HEK293 (cell line): Measurements from ENCODE around the gene CNTNAP5.

Source experiments
- CTCF ChIA-PET: fragments of 350-600 bp; formaldehyde crosslinking; extraction: SDS; loops from one replicate; lab custom pipeline; 2021; ENCODE audit warnings: antibody characterized with exemption; lab: Yijun Ruan, JAX
- POLR2A ChIA-PET: fragments of 300-600 bp; formaldehyde crosslinking; extraction: SDS; loops from one replicate; lab custom pipeline; 2020; ENCODE audit warnings: antibody characterized with exemption, inconsistent platforms; lab: Yijun Ruan, JAX
- H3K27ac ChIP-seq: fragments of 200-500 bp; sonication (Bioruptor generic); 2 replicates; pipeline ENCODE4 v1.5.1; 2014; ENCODE audit warnings: low read depth, low read length, control low read depth, inconsistent platforms; ENCODE audit errors: extremely low read depth
- H3K36me3 ChIP-seq, 2 experiments: fragments of 200-500 bp in 1 of 2; sonication (Bioruptor generic) in 1 of 2; 1 replicate in 1 of 2; 2 replicates in 1 of 2; pipeline ENCODE4 v1.5.1; 2014 to 2017; ENCODE audit warnings: inconsistent platforms in 2 of 2, low read length in 2 of 2; ENCODE audit not compliant: control insufficient read depth in 2 of 2, insufficient read depth in 1 of 2
- H3K4me1 ChIP-seq: fragments of 200-500 bp; sonication (Bioruptor generic); 2 replicates; pipeline ENCODE4 v1.5.1; 2014; ENCODE audit warnings: mild to moderate bottlenecking, low read length, inconsistent platforms; ENCODE audit not compliant: control insufficient read depth, insufficient read depth
- H3K4me3 ChIP-seq: 2 replicates; pipeline ENCODE4 v1.5.1; 2011; ENCODE audit warnings: low read depth, mild to moderate bottlenecking, control low read depth, low read length, moderate library complexity
- H3K9me3 ChIP-seq: fragments of 200-500 bp; sonication (Bioruptor generic); 2 replicates; pipeline ENCODE4 v1.5.1; 2014; ENCODE audit warnings: low read depth, low read length, inconsistent platforms; ENCODE audit not compliant: control insufficient read depth, insufficient read depth
- BCL6B ChIP-seq: fragments of 450-650 bp; formaldehyde crosslinking; IDR thresholded peaks from 2 replicates; pipeline ENCODE4 v1.5.1; 2017; ENCODE audit warnings: missing biosample characterization, missing genetic modification characterization
- MEIS1 ChIP-seq: sonication (generic); formaldehyde crosslinking; IDR thresholded peaks from 2 replicates; pipeline ENCODE4 v1.8.1; 2022; ENCODE audit warnings: missing genetic modification reagents, mild to moderate bottlenecking, borderline replicate concordance
- MYNN ChIP-seq: fragments of 450-650 bp; formaldehyde crosslinking; IDR thresholded peaks from 2 replicates; pipeline ENCODE4 v1.5.1; 2016; ENCODE audit warnings: missing biosample characterization, missing genetic modification characterization, borderline replicate concordance
- ZBTB17 ChIP-seq: fragments of 450-650 bp; formaldehyde crosslinking; IDR thresholded peaks from 2 replicates; pipeline ENCODE4 v1.5.1; 2016; ENCODE audit warnings: missing biosample characterization, missing genetic modification characterization
- ZBTB49 ChIP-seq: fragments of 450-650 bp; formaldehyde crosslinking; IDR thresholded peaks from 2 replicates; pipeline ENCODE4 v1.5.1; 2016; ENCODE audit warnings: missing biosample characterization, missing genetic modification characterization, low read depth
- ZEB2 ChIP-seq: fragments of 450-650 bp; formaldehyde crosslinking; IDR thresholded peaks from 2 replicates; pipeline ENCODE4 v1.5.1; 2016; ENCODE audit warnings: missing biosample characterization, missing genetic modification characterization
- ZNF169 ChIP-seq: fragments of 450-650 bp; formaldehyde crosslinking; IDR thresholded peaks from 2 replicates; pipeline ENCODE4 v1.5.1; 2016; ENCODE audit warnings: missing biosample characterization, missing genetic modification characterization
- ZNF223 ChIP-seq: fragments of 450-650 bp; formaldehyde crosslinking; IDR thresholded peaks from 2 replicates; pipeline ENCODE4 v1.5.1; 2016; ENCODE audit warnings: missing biosample characterization, missing genetic modification characterization
- ZNF391 ChIP-seq: fragments of 450-650 bp; formaldehyde crosslinking; IDR thresholded peaks from 2 replicates; pipeline ENCODE4 v1.5.1; 2016; ENCODE audit warnings: low read depth, missing biosample characterization, missing genetic modification characterization, borderline replicate concordance
- ZNF416 ChIP-seq: fragments of 450-650 bp; formaldehyde crosslinking; IDR thresholded peaks from 2 replicates; pipeline ENCODE4 v1.5.1; 2016; ENCODE audit warnings: missing biosample characterization, missing genetic modification characterization
- ZNF513 ChIP-seq: fragments of 450-650 bp; IDR thresholded peaks from 2 replicates; pipeline ENCODE4 v1.5.1; 2018; ENCODE audit warnings: missing biosample characterization, missing genetic modification characterization
- ZNF549 ChIP-seq: fragments of 450-650 bp; IDR thresholded peaks from 2 replicates; pipeline ENCODE4 v1.5.1; 2018; ENCODE audit warnings: missing biosample characterization, missing genetic modification characterization, mild to moderate bottlenecking, inconsistent platforms, moderate library complexity
- ZNF621 ChIP-seq: fragments of 450-650 bp; formaldehyde crosslinking; IDR thresholded peaks from 2 replicates; pipeline ENCODE4 v1.5.1; 2017; ENCODE audit warnings: missing biosample characterization, missing genetic modification characterization
- ZNF654 ChIP-seq: fragments of 450-650 bp; formaldehyde crosslinking; IDR thresholded peaks from 2 replicates; pipeline ENCODE4 v1.5.1; 2016; ENCODE audit warnings: low read depth, missing biosample characterization, missing genetic modification characterization
- ZNF658 ChIP-seq: fragments of 450-650 bp; formaldehyde crosslinking; IDR thresholded peaks from 2 replicates; pipeline ENCODE4; 2016; ENCODE audit warnings: missing biosample characterization, missing genetic modification characterization
- ZNF707 ChIP-seq: fragments of 450-650 bp; formaldehyde crosslinking; IDR thresholded peaks from 2 replicates; pipeline ENCODE4 v1.5.1; 2016; ENCODE audit warnings: missing biosample characterization, missing genetic modification characterization
- ZNF843 ChIP-seq: fragments of 450-650 bp; formaldehyde crosslinking; IDR thresholded peaks from 2 replicates; pipeline ENCODE4 v1.5.1; 2016; ENCODE audit warnings: missing biosample characterization, missing genetic modification characterization
- ZSCAN30 ChIP-seq: fragments of 450-650 bp; IDR thresholded peaks from 2 replicates; pipeline ENCODE4 v1.5.1; 2018; ENCODE audit warnings: missing biosample characterization, mild to moderate bottlenecking, missing genetic modification characterization, moderate library complexity
- TF ChIP-seq, protein P1 (sequence below): fragments of 450-650 bp; formaldehyde crosslinking; IDR thresholded peaks from 2 replicates; pipeline ENCODE4; 2016; ENCODE audit warnings: missing biosample characterization, missing genetic modification characterization
- TF ChIP-seq, protein P2 (sequence below): fragments of 450-650 bp; formaldehyde crosslinking; IDR thresholded peaks from 2 replicates; pipeline ENCODE4 v1.5.1; 2016; ENCODE audit warnings: missing biosample characterization, missing genetic modification characterization

Gene CNTNAP5

GRCh38 chr2:124822516-124822915 is 797.4 kb downstream of the CNTNAP5 start (continued):
- TF ChIP-seq ZNF416 (tag by site-specific recombination): no peak
- TF ChIP-seq ZNF223 (tag by site-specific recombination): no peak
- no peak for TF ChIP-seq ZNF621 (tag by site-specific recombination)
- TF ChIP-seq, all 188 proteins: peak for 0

GRCh38 chr2:124824441-124824840 is 799.4 kb downstream of the CNTNAP5 start:
- no peaks in the 10 kb centered on the region for H3K4me1 ChIP-seq
- H3K27ac ChIP-seq: no peak overlapping the region
- H3K36me3 ChIP-seq: no peaks in the 10 kb centered on the region
- CTCF ChIA-PET: no interaction called here
- H3K9me3 ChIP-seq: no peaks in the 10 kb centered on the region
- no peak overlapping the region for H3K4me3 ChIP-seq
- no peak for TF ChIP-seq ZNF654 (tag by site-specific recombination)
- POLR2A ChIA-PET: no interaction called here

- Histone ChIP-seq H3K36me3 (no peaks in the 10 kb centered on the region), H3K9me3 (no peaks in the 10 kb centered on the region), H3K27ac (no peak overlapping the region), H3K4me1 (no peaks in the 10 kb centered on the region), H3K4me3 (no peak overlapping the region)
- POLR2A ChIA-PET: no interaction called here
- TF ChIP-seq MEIS1 (CRISPR knock-in tag) (no peak), ZNF654 (tag by site-specific recombination) (no peak)
- CTCF ChIA-PET: no interaction called here
These were observed 807.4 kb downstream of the CNTNAP5 start for GRCh38 chr2:124832521-124832920.

- H3K9me3 ChIP-seq: no peaks in the 10 kb centered on the region
- TF ChIP-seq ZNF843 (tag by site-specific recombination) (no peak), ZBTB17 (no peak), ZSCAN30 (tag by site-specific recombination) (no peak), ZNF658 (tag by site-specific recombination) (no peak), ZNF169 (no peak), BCL6B (tag by site-specific recombination) (no peak), ZEB2 (tag by site-specific recombination) (no peak), ZNF391 (tag by site-specific recombination) (no peak), ZNF707 (no peak)
- TF ChIP-seq, protein P1, sequence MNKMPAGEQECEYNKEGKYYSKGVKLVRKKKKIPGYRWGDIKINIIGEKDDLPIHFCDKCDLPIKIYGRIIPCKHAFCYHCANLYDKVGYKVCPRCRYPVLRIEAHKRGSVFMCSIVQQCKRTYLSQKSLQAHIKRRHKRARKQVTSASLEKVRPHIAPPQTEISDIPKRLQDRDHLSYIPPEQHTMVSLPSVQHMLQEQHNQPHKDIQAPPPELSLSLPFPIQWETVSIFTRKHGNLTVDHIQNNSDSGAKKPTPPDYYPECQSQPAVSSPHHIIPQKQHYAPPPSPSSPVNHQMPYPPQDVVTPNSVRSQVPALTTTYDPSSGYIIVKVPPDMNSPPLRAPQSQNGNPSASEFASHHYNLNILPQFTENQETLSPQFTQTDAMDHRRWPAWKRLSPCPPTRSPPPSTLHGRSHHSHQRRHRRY (tag by site-specific recombination): no peak
- TF ChIP-seq, all 188 proteins: peak for 0
- ChIA-PET POLR2A (no interaction called here), CTCF (interaction anchor here (0.5 kb wide), 1 partner anchor 10 kb away, joined by 3 read pairs; no protein-coding TSS in a partner anchor)
- Histone ChIP-seq H3K4me1 (no peaks in the 10 kb centered on the region), H3K27ac (no peak overlapping the region), H3K4me3 (no peak overlapping the region), H3K36me3 (no peaks in the 10 kb centered on the region)
These were observed 809.2 kb downstream of the CNTNAP5 start for GRCh38 chr2:124834331-124834730.

DNA sequence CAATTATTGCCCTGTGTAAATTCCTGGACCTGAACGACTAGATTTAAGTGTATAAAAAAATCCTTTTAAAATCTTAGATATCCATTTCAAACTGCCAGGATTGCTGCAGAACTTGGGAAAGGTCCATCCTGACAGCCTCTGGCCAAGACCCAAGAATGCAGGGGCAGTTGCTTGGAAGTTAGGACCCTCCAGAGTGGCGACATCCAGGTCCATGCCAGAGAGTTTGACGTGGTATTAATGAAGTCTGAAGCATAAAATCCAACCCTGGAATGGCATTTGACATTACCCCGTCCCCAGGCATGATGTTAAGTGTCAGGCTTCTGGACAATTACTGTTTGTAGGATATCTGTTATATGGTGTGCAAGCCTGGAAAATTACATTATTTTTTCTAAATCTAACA is 810.2 kb downstream of the CNTNAP5 start:
- no peaks in the 10 kb centered on the region for H3K4me1 ChIP-seq
- no peaks in the 10 kb centered on the region for H3K9me3 ChIP-seq
- CTCF ChIA-PET: no interaction called here
- no peaks in the 10 kb centered on the region for H3K36me3 ChIP-seq
- POLR2A ChIA-PET: no interaction called here
- H3K27ac ChIP-seq: no peak overlapping the region
- no peak overlapping the region for H3K4me3 ChIP-seq
- TF ChIP-seq ZNF549 (tag by site-specific recombination) (no peak), ZBTB49 (tag by site-specific recombination) (no peak), ZNF658 (tag by site-specific recombination) (no peak), MYNN (tag by site-specific recombination) (no peak), ZNF513 (tag by site-specific recombination) (no peak)
- TF ChIP-seq, protein P2, sequence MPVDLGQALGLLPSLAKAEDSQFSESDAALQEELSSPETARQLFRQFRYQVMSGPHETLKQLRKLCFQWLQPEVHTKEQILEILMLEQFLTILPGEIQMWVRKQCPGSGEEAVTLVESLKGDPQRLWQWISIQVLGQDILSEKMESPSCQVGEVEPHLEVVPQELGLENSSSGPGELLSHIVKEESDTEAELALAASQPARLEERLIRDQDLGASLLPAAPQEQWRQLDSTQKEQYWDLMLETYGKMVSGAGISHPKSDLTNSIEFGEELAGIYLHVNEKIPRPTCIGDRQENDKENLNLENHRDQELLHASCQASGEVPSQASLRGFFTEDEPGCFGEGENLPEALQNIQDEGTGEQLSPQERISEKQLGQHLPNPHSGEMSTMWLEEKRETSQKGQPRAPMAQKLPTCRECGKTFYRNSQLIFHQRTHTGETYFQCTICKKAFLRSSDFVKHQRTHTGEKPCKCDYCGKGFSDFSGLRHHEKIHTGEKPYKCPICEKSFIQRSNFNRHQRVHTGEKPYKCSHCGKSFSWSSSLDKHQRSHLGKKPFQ (tag by site-specific recombination): no peak
